Mucosa of descending colon (tissue), 3 donors: ENCODE measurements around the gene GNB3. TPM values are rescaled to one million over a fixed set of nuclear protein-coding genes. Genes with fewer than 3 reads are reported as not detected.
A peak's percentile ranks its signal among the peaks of the same experiment; 100 is the strongest.

Experiments
- ATAC-seq: fragments of 200-7000 bp; cut with Tn5 transposase; one replicate; pipeline ENCODE4 v1.9.1; 2020; ENCODE audit warnings: mild to moderate bottlenecking, moderate library complexity
- DNase-seq, 3 donors: peaks; one replicate each; pipeline ENCODE4 v3.0.0-alpha.2; 2020
- H3K36me3 ChIP-seq: fragments of 200-600 bp; one replicate; pipeline ENCODE4 v1.8.0; 2021; ENCODE audit warnings: low read depth, mild to moderate bottlenecking
- H3K4me1 ChIP-seq: fragments of 200-600 bp; one replicate; pipeline ENCODE4 v1.8.0; 2021; ENCODE audit warnings: low read depth, mild to moderate bottlenecking
- H3K4me3 ChIP-seq: fragments of 200-600 bp; one replicate; pipeline ENCODE4 v1.8.0; 2021; ENCODE audit warnings: mild to moderate bottlenecking
- H3K9me3 ChIP-seq: fragments of 200-600 bp; one replicate; pipeline ENCODE4 v1.8.0; 2021; ENCODE audit warnings: mild to moderate bottlenecking
- CTCF ChIP-seq: fragments of 200-600 bp; IDR thresholded peaks from one replicate; pipeline ENCODE4 v1.8.0; 2022; ENCODE audit warnings: antibody characterized with exemption, mild to moderate bottlenecking
- intact Hi-C, 2 donors: fragments of 100-400 bp; cut with DNase I in 1 of 2; cut with micrococcal nuclease in 1 of 2; formaldehyde crosslinking; loops; one replicate each; pipeline versions ENCODE4 v1.11.0 to v1.11.1; 2022; cut with DNase I, micrococcal nuclease
- total RNA-seq, 3 donors: library from RNA; stranded (reverse); fragmentation: NEBNext Ultra II Directional in 2 of 3; extraction: Animal tissue kit (Norgen Biotek cat#: 25700) in 2 of 3; gene quantifications; one replicate each; pipeline versions ENCODE4 v1.2.1 to v1.2.4, GENCODE V29; 2021 to 2023
- donor health status: DM: no; HTN: no; CAD: no; lungs with moderate emphysema.
- donor health status: DM: no; HTN: no; CAD: no.
- donor health status: DM: no; HTN: yes; CAD: no.

GNB3 gene
- total RNA-seq, 3 donors from 2014 or later: 0.38 to 5.3 (median 0.96) TPM

DNA sequence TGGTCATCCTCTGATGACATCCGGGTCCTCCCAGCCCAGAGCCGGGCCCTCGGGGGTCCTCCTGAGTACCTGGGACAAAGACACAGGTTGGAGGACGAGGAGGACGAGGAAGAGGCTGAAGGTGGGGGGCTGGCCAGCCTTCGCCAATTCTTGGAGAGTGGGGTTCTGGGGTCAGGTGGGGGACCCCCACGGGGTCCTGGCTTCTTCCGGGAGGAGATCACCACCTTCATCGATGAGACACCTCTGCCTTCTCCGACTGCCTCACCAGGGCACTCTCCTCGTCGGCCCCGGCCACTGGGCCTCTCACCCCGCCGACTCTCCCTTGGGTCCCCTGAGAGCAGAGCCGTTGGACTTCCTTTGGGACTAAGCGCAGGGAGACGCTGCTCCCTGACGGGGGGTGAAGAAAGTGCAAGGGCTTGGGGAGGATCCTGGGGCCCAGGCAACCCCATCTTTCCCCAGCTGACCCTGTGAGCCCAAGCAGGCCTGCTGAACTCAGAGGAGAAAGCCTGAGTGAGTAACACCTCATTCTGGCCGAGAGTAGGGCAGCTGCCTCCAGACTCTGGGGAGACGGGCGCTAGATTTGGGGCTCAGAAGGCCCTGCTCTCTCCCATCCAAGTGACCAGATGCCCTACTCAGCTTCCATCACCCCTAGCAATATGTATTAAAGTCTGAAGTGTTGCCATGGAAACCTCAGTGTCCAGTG is 13.8 kb upstream of the GNB3 start:
- H3K9me3 ChIP-seq: no peaks in the 10 kb centered on the region
- H3K4me1 ChIP-seq: peaks cover 6% of the 10 kb centered on the region
- intact Hi-C loops: loop anchor here (5.0 to 10.0 kb wide), 2 partner anchors 75 to 92 kb away; partner anchors contain the start of gene MLF2 (in 1 of the 2)
- ATAC-seq (no peak), DNase-seq (peak in 1 of 3 donors; percentile 29)
- no peak overlapping the region for H3K4me3 ChIP-seq
- no peaks in the 10 kb centered on the region for H3K36me3 ChIP-seq
- no peak for TF ChIP-seq CTCF

DNA sequence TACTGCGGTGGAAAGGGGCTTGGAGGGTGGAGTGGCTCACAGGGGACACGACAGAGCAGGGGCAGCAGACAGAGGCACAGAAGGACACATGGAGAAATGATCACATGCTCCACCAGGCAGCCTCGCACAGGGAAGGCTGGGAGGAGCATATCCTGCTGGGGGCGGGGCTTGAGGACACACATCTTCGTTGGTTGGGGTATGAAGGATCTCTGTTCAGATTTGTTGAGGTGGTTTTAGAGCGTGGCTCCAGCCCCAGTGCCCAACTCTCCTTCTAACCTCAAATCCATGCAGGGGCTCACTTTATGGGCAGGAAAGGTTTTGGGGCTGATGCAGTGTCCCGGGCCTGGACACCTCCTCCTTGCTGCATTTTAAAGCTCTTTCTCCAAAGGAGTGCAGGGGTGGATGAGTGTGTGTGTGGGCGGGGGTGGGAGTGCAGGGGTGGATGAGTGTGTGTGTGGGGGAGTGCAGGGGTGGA is 13.3 kb upstream of the GNB3 start:
- Histone ChIP-seq H3K4me3 (no peak overlapping the region), H3K4me1 (peaks cover 6% of the 10 kb centered on the region), H3K36me3 (no peaks in the 10 kb centered on the region), H3K9me3 (no peaks in the 10 kb centered on the region)
- DNase-seq (peak; percentile 76 to 87 (median 82)), ATAC-seq (peak; percentile 43)
- intact Hi-C loops: loop anchor here (5.0 to 10.0 kb wide), 2 partner anchors 75 to 93 kb away; partner anchors contain the start of gene MLF2 (in 1 of the 2)
- no peak for TF ChIP-seq CTCF

GRCh38 chr12:6827982-6828780 is 12.5 kb upstream of the GNB3 start, which contains the start of gene P3H3:
P3H3 (plus strand) TSS chr12:6828407; CDS start chr12:6828441, 34 bp downstream.
- Histone ChIP-seq H3K4me1 (peaks cover 6% of the 10 kb centered on the region), H3K36me3 (no peaks in the 10 kb centered on the region), H3K4me3 (peak within 1 kb of the TSS; percentile 30), H3K9me3 (no peaks in the 10 kb centered on the region)
- DNase-seq (peak in 1 of 3 donors; percentile 42), ATAC-seq (peak; percentile 33)
- intact Hi-C loops: loop anchor here (5.0 to 10.0 kb wide), 2 partner anchors 76 to 93 kb away; partner anchors contain the start of gene MLF2 (in 1 of the 2)
- TF ChIP-seq CTCF: no peak

GRCh38 chr12:6828781-6829535 is 11.8 kb upstream of the GNB3 start:
- peaks cover 6% of the 10 kb centered on the region for H3K4me1 ChIP-seq
- no peaks in the 10 kb centered on the region for H3K36me3 ChIP-seq
- no peak for TF ChIP-seq CTCF
- intact Hi-C loops: loop anchor here (5.0 to 10.0 kb wide), 2 partner anchors 77 to 94 kb away; partner anchors contain the start of gene MLF2 (in 1 of the 2)
- no peaks in the 10 kb centered on the region for H3K9me3 ChIP-seq
- DNase-seq (peak; percentile 23 to 65 (median 48)), ATAC-seq (peak; percentile 42)
- peak overlapping the region; percentile 30 for H3K4me3 ChIP-seq
